Endothelial cell of umbilical vein (primary cell): ENCODE results near the gene SPEN.

Source experiments
- EZH2 ChIP-seq: IDR thresholded peaks from 2 replicates; pipeline ENCODE4 v1.6.1; 2012; ENCODE audit warnings: borderline replicate concordance, low read depth, mild to moderate bottlenecking, moderate library complexity, low read length, inconsistent platforms; ENCODE audit not compliant: severe bottlenecking
- GATA2 ChIP-seq: IDR thresholded peaks from 2 replicates; pipeline ENCODE4 v1.7.0; 2011; ENCODE audit warnings: low read depth, mild to moderate bottlenecking, moderate library complexity, mixed read lengths, low read length; ENCODE audit not compliant: insufficient read length, insufficient read depth
- JUN ChIP-seq: IDR thresholded peaks from 2 replicates; pipeline ENCODE4 v1.6.1; 2011; ENCODE audit warnings: borderline replicate concordance, low read depth; ENCODE audit not compliant: insufficient read length, insufficient read depth
- POLR2A ChIP-seq: IDR thresholded peaks from 2 replicates; pipeline ENCODE4 v1.6.1; 2012; ENCODE audit warnings: low read depth, mild to moderate bottlenecking, control low read depth, low read length
- POLR2AphosphoS5 ChIP-seq: IDR thresholded peaks from 2 replicates; pipeline ENCODE4 v1.6.1; 2012; ENCODE audit warnings: low read depth, mild to moderate bottlenecking, control low read depth, low read length, moderate library complexity; ENCODE audit not compliant: insufficient read depth
- TF ChIP-seq, protein P1 (sequence below): IDR thresholded peaks from 2 replicates; pipeline ENCODE4 v1.6.1; 2011; ENCODE audit not compliant: insufficient read depth, insufficient read length
- TF ChIP-seq, protein P2 (sequence below), 2 donors: IDR thresholded peaks; 1 replicate in 1 of 2; 2 replicates in 1 of 2; pipeline ENCODE4 v1.5.1; 2011; ENCODE audit warnings: low read length in 2 of 2, mild to moderate bottlenecking in 2 of 2, moderate library complexity in 2 of 2, control low read depth in 1 of 2, inconsistent platforms in 1 of 2, low read depth in 1 of 2; ENCODE audit not compliant: insufficient read depth in 1 of 2; ENCODE audit errors: extremely low read depth in 1 of 2

DNA sequence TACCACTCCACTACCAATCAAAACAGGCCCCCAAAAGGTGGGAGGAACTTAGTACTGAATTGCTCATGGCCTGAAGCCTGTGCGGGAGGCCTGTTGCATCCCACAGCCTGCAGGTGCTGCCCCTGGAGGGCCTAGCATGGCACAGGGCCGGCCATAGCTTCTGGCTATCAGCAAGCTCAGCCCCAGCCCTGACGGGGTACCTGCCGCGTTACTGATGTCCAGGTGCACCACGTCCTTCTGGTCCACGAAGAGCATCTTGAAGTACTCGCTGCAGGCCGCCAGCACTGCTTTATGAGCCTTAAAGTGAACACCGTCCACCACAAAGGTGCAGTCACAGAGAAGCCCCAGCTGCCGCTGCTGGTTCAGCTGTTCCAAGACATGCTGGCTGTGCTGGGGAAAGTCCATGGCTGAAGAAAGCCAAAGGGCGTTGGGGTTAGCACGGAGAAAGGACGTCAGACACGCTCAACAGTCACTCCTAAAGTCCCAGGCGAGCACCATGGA, 100.6 kb downstream of the SPEN start:
- TF ChIP-seq EZH2, result no peak
- TF ChIP-seq, protein P1, sequence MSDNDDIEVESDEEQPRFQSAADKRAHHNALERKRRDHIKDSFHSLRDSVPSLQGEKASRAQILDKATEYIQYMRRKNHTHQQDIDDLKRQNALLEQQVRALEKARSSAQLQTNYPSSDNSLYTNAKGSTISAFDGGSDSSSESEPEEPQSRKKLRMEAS, result no peak
- TF ChIP-seq, protein P2, sequence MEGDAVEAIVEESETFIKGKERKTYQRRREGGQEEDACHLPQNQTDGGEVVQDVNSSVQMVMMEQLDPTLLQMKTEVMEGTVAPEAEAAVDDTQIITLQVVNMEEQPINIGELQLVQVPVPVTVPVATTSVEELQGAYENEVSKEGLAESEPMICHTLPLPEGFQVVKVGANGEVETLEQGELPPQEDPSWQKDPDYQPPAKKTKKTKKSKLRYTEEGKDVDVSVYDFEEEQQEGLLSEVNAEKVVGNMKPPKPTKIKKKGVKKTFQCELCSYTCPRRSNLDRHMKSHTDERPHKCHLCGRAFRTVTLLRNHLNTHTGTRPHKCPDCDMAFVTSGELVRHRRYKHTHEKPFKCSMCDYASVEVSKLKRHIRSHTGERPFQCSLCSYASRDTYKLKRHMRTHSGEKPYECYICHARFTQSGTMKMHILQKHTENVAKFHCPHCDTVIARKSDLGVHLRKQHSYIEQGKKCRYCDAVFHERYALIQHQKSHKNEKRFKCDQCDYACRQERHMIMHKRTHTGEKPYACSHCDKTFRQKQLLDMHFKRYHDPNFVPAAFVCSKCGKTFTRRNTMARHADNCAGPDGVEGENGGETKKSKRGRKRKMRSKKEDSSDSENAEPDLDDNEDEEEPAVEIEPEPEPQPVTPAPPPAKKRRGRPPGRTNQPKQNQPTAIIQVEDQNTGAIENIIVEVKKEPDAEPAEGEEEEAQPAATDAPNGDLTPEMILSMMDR (IDR thresholded peaks at IDR 0.05; ENCODE audit: extremely low read depth in 1 of 2, insufficient read depth in 1 of 2, low read depth in 1 of 2, low read length in 2 of 2), result no peak
- TF ChIP-seq POLR2AphosphoS5, result no peak
- TF ChIP-seq POLR2A, result no peak
- no peak for TF ChIP-seq GATA2
- TF ChIP-seq JUN, result no peak
